GM12865 (cell line): ENCODE data around the gene MAGI1.

Experiments
- DNase-seq: peaks from one replicate; pipeline ENCODE4 v3.0.0; 2010; ENCODE audit warnings: low read depth
- H3K4me3 ChIP-seq: 2 replicates; pipeline ENCODE4 v1.5.1; 2011; ENCODE audit warnings: mild to moderate bottlenecking, low read depth, low read length, control low read depth
- CTCF ChIP-seq: IDR thresholded peaks from 2 replicates; pipeline ENCODE4 v1.5.1; 2011; ENCODE audit warnings: low read length, control low read depth, low read depth, inconsistent platforms; ENCODE audit not compliant: insufficient read depth; ENCODE audit errors: missing control alignments

Gene MAGI1

DNA sequence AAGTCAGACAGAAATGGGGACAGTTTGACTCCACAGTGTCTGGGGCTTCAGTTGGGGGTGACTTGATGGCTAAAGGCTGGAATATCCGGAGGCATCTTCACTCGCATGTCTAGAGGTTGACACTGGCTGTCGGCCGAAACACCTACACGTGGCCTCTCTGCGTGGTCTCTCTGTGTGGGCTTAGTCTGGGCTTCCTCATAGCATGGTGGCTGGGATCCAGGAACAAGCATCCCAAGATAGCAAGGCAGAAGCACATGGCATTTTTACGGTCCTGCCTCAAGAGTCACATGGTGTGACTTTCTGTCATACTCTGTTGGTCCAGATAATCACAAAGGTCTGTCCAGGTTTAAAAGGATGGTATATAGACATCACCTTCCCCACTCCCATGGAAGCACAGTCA, 34.5 kb downstream of the MAGI1 start:
- H3K4me3 ChIP-seq = no peak overlapping the region
- no peak for DNase-seq
- no peak for TF ChIP-seq CTCF

DNA sequence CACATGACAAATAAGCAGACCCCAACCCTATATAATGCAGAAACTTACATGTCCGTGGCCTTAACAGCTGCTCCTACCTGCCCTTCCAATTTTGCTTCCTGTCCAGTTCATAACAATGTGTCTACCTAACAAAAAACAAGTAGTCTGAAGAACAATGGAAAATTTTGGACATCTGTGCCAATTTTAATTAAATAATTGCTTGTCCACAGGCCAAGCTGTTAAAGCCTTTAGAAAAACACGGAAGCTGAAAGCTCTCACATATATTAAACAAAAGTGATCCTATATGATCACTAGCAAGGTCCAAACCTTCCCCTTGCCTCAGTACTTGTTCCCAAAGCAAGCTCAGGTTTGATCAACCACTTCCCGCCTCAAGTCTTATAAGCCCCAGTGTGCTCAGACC, 37.1 kb downstream of the MAGI1 start:
- H3K4me3 ChIP-seq = no peak overlapping the region
- no peak for DNase-seq
- no peak for TF ChIP-seq CTCF

- no peak overlapping the region for H3K4me3 ChIP-seq
- no peak for TF ChIP-seq CTCF
- DNase-seq = no peak
Observed at GRCh38 chr3:66000506-66000905, 38.2 kb downstream of the MAGI1 start.

- no peak overlapping the region for H3K4me3 ChIP-seq
- no peak for TF ChIP-seq CTCF
- no peak for DNase-seq
Observed at GRCh38 chr3:65999606-66000005, 39.1 kb downstream of the MAGI1 start.

- no peak overlapping the region for H3K4me3 ChIP-seq
- no peak for DNase-seq
- no peak for TF ChIP-seq CTCF
Observed at GRCh38 chr3:65996589-65996988, 42.1 kb downstream of the MAGI1 start.

- no peak for DNase-seq
- no peak for TF ChIP-seq CTCF
- no peak overlapping the region for H3K4me3 ChIP-seq
Observed at GRCh38 chr3:65995515-65995914, 43.2 kb downstream of the MAGI1 start.

DNA sequence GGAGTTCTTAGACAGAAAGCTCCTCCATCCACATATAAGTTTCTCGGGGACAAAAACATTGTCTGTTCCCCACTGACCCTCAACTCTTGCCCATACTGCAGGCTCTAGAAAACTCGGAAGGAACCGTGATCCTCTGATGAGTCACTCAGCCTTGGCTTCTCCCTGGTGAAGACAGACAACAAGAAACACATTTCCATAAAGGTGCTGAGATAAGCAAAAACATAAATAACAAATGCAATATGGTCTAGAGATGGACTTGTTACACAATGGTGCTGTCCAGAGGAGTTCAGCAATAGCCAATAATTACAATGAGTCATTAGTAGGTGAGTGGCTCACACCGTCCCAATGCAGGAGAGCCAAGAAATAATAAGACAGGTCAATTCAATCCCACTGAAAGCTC, 43.7 kb downstream of the MAGI1 start:
- no peak for TF ChIP-seq CTCF
- H3K4me3 ChIP-seq = no peak overlapping the region
- no peak for DNase-seq
